ENCODE data around the gene ATP2B3.

ATP2B3 gene

DNA sequence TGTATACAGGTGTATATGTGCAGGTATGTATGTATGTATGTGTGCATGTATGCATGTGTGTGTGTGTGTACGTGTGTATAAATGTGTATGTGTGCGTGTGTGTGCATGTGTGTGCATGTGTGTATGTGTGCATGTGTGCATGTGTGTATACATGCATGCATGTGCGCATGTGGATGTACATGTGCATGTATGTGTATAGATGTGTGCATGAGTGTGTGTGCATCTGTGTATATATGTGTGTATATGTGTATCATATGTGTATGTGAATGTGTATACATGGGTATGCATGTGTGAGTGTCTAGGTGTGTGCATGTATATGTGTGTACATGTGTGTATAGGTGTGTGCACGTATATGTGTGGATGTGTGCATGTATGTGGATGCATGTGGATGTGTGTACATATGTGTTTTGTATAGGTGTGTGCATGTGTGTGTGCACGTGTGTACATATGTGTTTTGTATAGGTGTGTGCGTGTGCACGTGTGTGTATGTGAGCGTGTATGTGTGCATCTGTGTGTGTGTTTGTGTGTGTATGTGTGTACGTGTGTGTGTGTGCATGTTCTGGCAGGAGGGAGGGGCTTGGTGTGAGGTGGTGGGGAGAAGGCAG, 16.7 kb upstream of the ATP2B3 start:
- TF ChIP-seq CTBP1 (IDR thresholded peaks at IDR 0.05; ENCODE audit: borderline replicate concordance) (0 out of 2 replicates have a peak, but pooled peaks have one; percentile 4), TARDBP (IDR thresholded peaks at IDR 0.05) (0 out of 2 replicates have a peak, but pooled peaks have one; percentile 10), NFRKB (IDR thresholded peaks at IDR 0.05) (no peak), SUZ12 (IDR thresholded peaks at IDR 0.05) (no peak)
- DNase-seq (ENCODE audit: extremely low spot score): no peak
- CTCF ChIA-PET: no interaction called here
- POLR2A ChIA-PET: no interaction called here

DNA sequence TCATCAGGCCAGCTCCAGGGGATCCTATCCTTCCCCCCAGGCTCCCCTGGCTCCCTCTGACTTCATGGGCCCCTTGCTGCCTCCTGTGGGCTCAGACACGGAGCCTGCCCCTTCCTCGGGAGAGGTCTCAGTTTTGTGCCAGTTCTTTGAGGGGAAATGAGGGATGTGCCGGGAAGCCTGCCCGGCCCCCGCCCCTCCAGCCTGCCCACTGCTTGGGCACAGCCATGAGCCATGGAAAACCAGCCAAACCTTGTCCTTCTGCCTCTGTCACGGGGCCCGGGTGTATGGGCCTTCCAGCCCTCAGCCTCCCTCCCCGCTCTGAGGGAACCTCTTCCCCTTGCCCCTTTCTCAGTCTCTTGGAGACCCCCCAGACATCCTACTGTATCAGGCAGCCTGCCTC, 15.9 kb upstream of the ATP2B3 start:
- ChIA-PET POLR2A (no interaction called here), CTCF (no interaction called here)
- TF ChIP-seq, protein P1, sequence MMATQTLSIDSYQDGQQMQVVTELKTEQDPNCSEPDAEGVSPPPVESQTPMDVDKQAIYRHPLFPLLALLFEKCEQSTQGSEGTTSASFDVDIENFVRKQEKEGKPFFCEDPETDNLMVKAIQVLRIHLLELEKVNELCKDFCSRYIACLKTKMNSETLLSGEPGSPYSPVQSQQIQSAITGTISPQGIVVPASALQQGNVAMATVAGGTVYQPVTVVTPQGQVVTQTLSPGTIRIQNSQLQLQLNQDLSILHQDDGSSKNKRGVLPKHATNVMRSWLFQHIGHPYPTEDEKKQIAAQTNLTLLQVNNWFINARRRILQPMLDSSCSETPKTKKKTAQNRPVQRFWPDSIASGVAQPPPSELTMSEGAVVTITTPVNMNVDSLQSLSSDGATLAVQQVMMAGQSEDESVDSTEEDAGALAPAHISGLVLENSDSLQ (IDR thresholded peaks at IDR 0.05): no peak
- TF ChIP-seq FOXA1 (IDR thresholded peaks at IDR 0.05): no peak
- TF ChIP-seq SUZ12 (IDR thresholded peaks at IDR 0.05): no peak
- no peak for TF ChIP-seq ARNT (IDR thresholded peaks at IDR 0.05)
- TF ChIP-seq ZNF384 (IDR thresholded peaks at IDR 0.05): no peak
- no peak for TF ChIP-seq CTBP1 (IDR thresholded peaks at IDR 0.05; ENCODE audit: borderline replicate concordance)
- no peak for TF ChIP-seq L3MBTL2 (conservative IDR thresholded peaks at IDR 0.05)
- no peak for DNase-seq (ENCODE audit: extremely low spot score)

DNA sequence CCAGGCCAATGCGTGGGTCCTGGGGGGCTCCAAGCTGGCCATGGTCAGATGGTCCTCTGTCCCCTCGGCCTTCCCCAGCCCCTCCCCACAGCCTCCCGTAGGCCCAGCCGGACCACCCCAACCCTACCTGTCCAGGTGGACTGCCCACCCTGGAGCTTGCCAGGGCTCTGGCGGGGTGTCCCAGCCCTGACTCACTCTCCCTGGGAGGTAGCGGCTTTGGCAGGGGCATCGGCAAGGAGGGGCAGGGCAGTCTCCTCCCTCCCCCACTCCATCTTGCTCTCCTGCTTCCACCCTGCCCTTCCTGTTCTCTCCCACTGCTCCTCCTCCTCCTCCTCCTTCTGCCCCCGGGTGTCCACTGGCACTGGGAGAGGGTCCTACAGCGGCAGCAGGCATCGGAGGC, 15.3 kb upstream of the ATP2B3 start:
- ChIA-PET CTCF (interaction anchor here (0.6 kb wide), 1 partner anchor 64 kb away, joined by 4 read pairs; no protein-coding TSS in a partner anchor), POLR2A (no interaction called here)
- TF ChIP-seq SUZ12 (IDR thresholded peaks at IDR 0.05): no peak
- TF ChIP-seq ZNF384 (IDR thresholded peaks at IDR 0.05): no peak
- DNase-seq (ENCODE audit: extremely low spot score): no peak

DNA sequence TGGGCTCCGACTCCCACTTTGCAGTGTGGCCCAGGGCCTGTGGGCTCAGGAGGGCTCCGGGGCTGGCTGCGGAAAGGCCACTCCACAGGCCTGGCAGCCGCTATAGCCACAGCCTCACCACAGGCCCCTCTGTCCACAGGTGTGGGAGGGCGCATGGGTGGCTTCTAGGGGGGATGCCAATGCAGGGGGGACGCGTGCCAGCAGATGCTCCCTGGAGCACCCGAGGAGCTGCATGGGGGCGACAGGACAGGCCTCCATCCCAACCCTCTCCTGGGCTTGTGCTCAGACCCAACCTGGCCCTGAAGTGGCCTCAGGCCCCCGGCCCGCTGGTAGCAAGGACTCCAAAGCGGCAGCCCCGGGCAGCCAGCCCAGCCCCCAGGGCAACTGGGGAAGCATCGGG, 14.6 kb upstream of the ATP2B3 start:
- CTCF ChIA-PET: interaction anchor here (0.6 kb wide), 1 partner anchor 64 kb away, joined by 4 read pairs; no protein-coding TSS in a partner anchor
- POLR2A ChIA-PET: no interaction called here
- no peak for TF ChIP-seq HDGF (IDR thresholded peaks at IDR 0.05; ENCODE audit: borderline replicate concordance)
- TF ChIP-seq ELF4 (IDR thresholded peaks at IDR 0.05): no peak
- TF ChIP-seq SUZ12 (IDR thresholded peaks at IDR 0.05): no peak
- no peak for TF ChIP-seq FOXM1 (IDR thresholded peaks at IDR 0.05; ENCODE audit: borderline replicate concordance)
- TF ChIP-seq, protein P1 (IDR thresholded peaks at IDR 0.05): no peak
- DNase-seq (ENCODE audit: extremely low spot score): no peak

DNA sequence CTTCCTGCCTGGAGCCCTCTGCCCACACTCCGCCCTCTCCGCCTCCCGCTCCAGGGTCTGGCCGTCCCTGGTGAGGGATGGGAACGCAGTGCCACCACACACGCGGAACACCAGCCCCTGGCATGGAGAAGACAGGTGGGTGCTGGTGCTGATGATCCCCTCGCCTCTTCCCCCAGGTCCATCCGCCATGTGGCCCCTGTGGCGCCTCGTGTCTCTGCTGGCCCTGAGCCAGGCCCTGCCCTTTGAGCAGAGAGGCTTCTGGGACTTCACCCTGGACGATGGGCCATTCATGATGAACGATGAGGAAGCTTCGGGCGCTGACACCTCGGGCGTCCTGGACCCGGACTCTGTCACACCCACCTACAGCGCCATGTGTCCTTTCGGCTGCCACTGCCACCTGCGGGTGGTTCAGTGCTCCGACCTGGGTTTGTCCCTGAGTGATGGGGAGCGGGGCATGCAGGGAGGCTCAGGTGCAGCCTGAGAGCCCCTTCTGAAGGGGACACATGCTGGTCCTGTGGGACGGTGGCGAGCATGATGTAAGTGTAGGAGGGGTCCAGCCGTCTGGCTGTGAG, 12.9 kb upstream of the ATP2B3 start:
- TF ChIP-seq LEF1 (IDR thresholded peaks at IDR 0.05; ENCODE audit: borderline replicate concordance) (no peak), FOXM1 (IDR thresholded peaks at IDR 0.05; ENCODE audit: borderline replicate concordance) (no peak), L3MBTL2 (conservative IDR thresholded peaks at IDR 0.05) (no peak), BHLHE40 (IDR thresholded peaks at IDR 0.05; ENCODE audit: borderline replicate concordance) (no peak), SUZ12 (IDR thresholded peaks at IDR 0.05) (no peak)
- TF ChIP-seq, protein P1 (IDR thresholded peaks at IDR 0.05): no peak
- no peak for DNase-seq (ENCODE audit: extremely low spot score)
- ChIA-PET POLR2A (no interaction called here), CTCF (no interaction called here)

DNA sequence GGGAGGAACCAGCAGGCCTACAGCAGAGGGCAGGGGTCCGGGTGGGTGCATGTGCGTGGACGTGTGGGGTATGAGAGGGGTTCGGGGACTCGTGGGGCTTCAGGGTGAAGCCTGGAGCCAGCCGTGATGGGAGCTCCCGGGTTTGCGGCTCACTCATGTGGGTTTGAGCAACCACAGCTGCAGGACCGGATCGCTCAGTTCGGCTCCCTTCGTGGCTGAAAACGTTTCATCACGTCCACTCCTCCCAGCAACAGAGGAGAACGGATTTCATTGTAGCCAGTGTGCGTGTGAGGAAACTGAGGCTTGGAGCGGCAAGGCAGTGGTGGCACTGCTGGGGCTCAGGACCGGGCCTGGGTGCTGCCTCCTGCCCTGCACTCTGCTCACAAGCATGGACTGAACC, 12.1 kb upstream of the ATP2B3 start:
- ChIA-PET POLR2A (no interaction called here), CTCF (no interaction called here)
- no peak for TF ChIP-seq FOXM1 (IDR thresholded peaks at IDR 0.05; ENCODE audit: borderline replicate concordance)
- no peak for TF ChIP-seq HDGF (IDR thresholded peaks at IDR 0.05; ENCODE audit: borderline replicate concordance)
- TF ChIP-seq SP1 (IDR thresholded peaks at IDR 0.05): no peak
- TF ChIP-seq LEF1 (IDR thresholded peaks at IDR 0.05; ENCODE audit: borderline replicate concordance): no peak
- no peak for TF ChIP-seq L3MBTL2 (conservative IDR thresholded peaks at IDR 0.05)
- TF ChIP-seq CTBP1 (IDR thresholded peaks at IDR 0.05; ENCODE audit: borderline replicate concordance): no peak
- no peak for TF ChIP-seq BHLHE40 (IDR thresholded peaks at IDR 0.05; ENCODE audit: borderline replicate concordance)
- TF ChIP-seq SUZ12 (IDR thresholded peaks at IDR 0.05): no peak
- no peak for DNase-seq (ENCODE audit: extremely low spot score)

DNA sequence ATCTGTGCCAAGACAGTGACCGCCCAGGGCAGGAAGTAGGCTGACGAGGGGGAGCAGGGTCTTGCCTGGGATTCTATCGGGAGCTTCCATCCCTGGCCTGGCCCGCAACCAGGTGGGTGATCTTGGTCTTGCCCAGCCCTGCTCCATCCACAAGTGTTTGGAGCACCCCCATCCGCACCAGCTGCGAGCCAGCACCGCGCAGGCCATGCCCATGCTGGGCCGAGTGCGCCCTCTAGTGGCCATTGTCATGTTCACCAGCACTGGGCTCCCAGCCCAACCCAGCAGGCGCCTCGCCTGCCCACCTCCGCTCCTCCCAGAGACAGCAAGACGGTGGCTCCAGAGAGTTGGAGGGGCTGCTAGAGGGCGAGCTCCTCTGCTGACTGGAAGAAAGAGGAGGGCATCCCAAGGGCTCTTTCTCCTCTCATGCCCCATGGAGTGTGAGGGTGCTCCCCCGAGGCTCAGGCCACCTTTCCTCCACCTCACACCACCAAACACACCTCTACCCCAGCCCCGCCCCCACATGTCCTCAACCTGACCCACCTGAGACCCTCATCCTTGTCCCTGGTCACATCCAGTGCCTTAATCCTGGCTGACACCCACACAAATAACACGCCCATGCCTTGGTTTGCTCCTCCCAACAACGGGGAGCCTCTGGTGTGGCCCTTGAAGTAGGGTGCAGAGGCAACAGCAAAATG, 9.8 kb upstream of the ATP2B3 start:
- ChIA-PET POLR2A (no interaction called here), CTCF (interaction anchor here (0.7 to 2.4 kb wide), 12 partner anchors 8 to 475 kb away, joined by 3 to 17 read pairs (median 4); partner anchors contain the start of gene HAUS7)
- TF ChIP-seq NFRKB (IDR thresholded peaks at IDR 0.05): no peak
- TF ChIP-seq HDGF (IDR thresholded peaks at IDR 0.05; ENCODE audit: borderline replicate concordance): no peak
- TF ChIP-seq FOXK2 (IDR thresholded peaks at IDR 0.05): no peak
- peak; percentile 97 for DNase-seq (ENCODE audit: extremely low spot score)
